A673 (cell line): ENCODE measurements around the gene PARP8. TPM values are rescaled to one million over a fixed set of nuclear protein-coding genes. Genes with fewer than 3 reads are reported as not detected.

Source experiments
- BruUV-seq: library from RNA; stranded (reverse); fragments of 400-500 nt; replicated peaks from 2 replicates; lab custom pipeline; 2021; lab: Mats Ljungman, UMichigan
- CTCF ChIA-PET: fragments of 300-600 bp; sonication (Branson Sonifier 250); formaldehyde crosslinking; loops from one replicate; lab custom pipeline; 2022; ENCODE audit warnings: antibody characterized with exemption; lab: Charles Lee
- POLR2A ChIA-PET: fragments of 300-600 bp; sonication (Branson Sonifier 250); formaldehyde crosslinking; loops from one replicate; lab custom pipeline; 2022; ENCODE audit warnings: antibody characterized with exemption; ENCODE audit not compliant: low non-redundant PET; lab: Charles Lee
- DNase-seq: peaks from one replicate; pipeline ENCODE4 v3.0.0-alpha.2; 2015; ENCODE audit warnings: low spot score
- H3K27ac ChIP-seq: fragments of 200-600 bp; sonication (generic); 2 replicates; pipeline ENCODE4 v1.5.1; 2016; ENCODE audit warnings: mixed run types, low read depth, mild to moderate bottlenecking, mixed read lengths, antibody characterized with exemption, low read length; ENCODE audit not compliant: poor library complexity, severe bottlenecking
- H3K27me3 ChIP-seq: fragments of 200-600 bp; sonication (generic); replicated peaks from 2 replicates; pipeline ENCODE4 v1.6.1; 2017; ENCODE audit warnings: mixed run types, low read depth, mild to moderate bottlenecking, mixed read lengths, antibody characterized with exemption, low read length; ENCODE audit not compliant: insufficient read depth, poor library complexity
- H3K36me3 ChIP-seq: fragments of 200-600 bp; sonication (generic); 2 replicates; pipeline ENCODE4 v1.6.1; 2016; ENCODE audit warnings: mixed run types, mild to moderate bottlenecking, mixed read lengths, antibody characterized with exemption, low read length; ENCODE audit not compliant: insufficient read depth, poor library complexity, severe bottlenecking
- H3K4me1 ChIP-seq: fragments of 200-600 bp; sonication (generic); 2 replicates; pipeline ENCODE4 v1.6.1; 2017; ENCODE audit warnings: mixed run types, mild to moderate bottlenecking, mixed read lengths, antibody characterized with exemption, low read length; ENCODE audit not compliant: insufficient read depth, poor library complexity, severe bottlenecking
- H3K4me3 ChIP-seq: fragments of 200-600 bp; sonication (generic); 2 replicates; pipeline ENCODE4 v1.5.1; 2016; ENCODE audit warnings: low read depth, mixed run types, mild to moderate bottlenecking, mixed read lengths, low read length; ENCODE audit not compliant: poor library complexity, severe bottlenecking
- H3K9me3 ChIP-seq: fragments of 200-600 bp; sonication (generic); 2 replicates; pipeline ENCODE4 v1.6.1; 2016; ENCODE audit warnings: mixed run types, low read depth, mild to moderate bottlenecking, mixed read lengths, antibody characterized with exemption, low read length; ENCODE audit not compliant: poor library complexity, severe bottlenecking
- CTCF ChIP-seq: fragments of 300-800, 200-600 bp; sonication (generic); conservative IDR thresholded peaks from 2 replicates; pipeline ENCODE4 v1.5.1; 2017; ENCODE audit warnings: low read depth, mild to moderate bottlenecking, antibody characterized with exemption, low read length, moderate library complexity, mixed read lengths
- EZH2 ChIP-seq: fragments of 200-600 bp; sonication (generic); IDR thresholded peaks from 2 replicates; pipeline ENCODE4 v1.6.1; 2017; ENCODE audit warnings: borderline replicate concordance, low read depth, mild to moderate bottlenecking, mixed read lengths, antibody characterized with exemption, low read length; ENCODE audit not compliant: poor library complexity, severe bottlenecking
- intact Hi-C: fragments of 100-400 bp; cut with micrococcal nuclease; formaldehyde crosslinking; loops from one replicate; pipeline ENCODE4 v1.10.0; 2022; ENCODE audit not compliant: unreplicated experiment
- total RNA-seq: library from RNA; stranded (reverse); gene quantifications from 2 replicates; pipeline ENCODE4 v1.2.3, GENCODE V29; 2021

PARP8 gene
- total RNA-seq, 1 experiment from 2014 or later, result 18.0 TPM

GRCh38 chr5:50786073-50786472 is 119.6 kb downstream of the PARP8 start:
- Histone ChIP-seq H3K4me3 (no peak overlapping the region), H3K4me1 (no peaks in the 10 kb centered on the region), H3K27me3 (no peaks in the 10 kb centered on the region), H3K27ac (no peak overlapping the region), H3K36me3 (no peaks in the 10 kb centered on the region), H3K9me3 (no peaks in the 10 kb centered on the region)
- ChIA-PET POLR2A (no interaction called here), CTCF (no interaction called here)
- TF ChIP-seq EZH2, result no peak
- DNase-seq, result no peak
- BruUV-seq, result no TSS peak
- intact Hi-C loops, result no loop called here

- Histone ChIP-seq H3K27me3 (no peaks in the 10 kb centered on the region), H3K4me1 (no peaks in the 10 kb centered on the region), H3K27ac (no peak overlapping the region), H3K9me3 (no peaks in the 10 kb centered on the region), H3K4me3 (no peak overlapping the region), H3K36me3 (no peaks in the 10 kb centered on the region)
- TF ChIP-seq CTCF (no peak), EZH2 (no peak)
- intact Hi-C loops, result no loop called here
- CTCF ChIA-PET, result no interaction called here
- no peak for DNase-seq
- BruUV-seq, result no TSS peak
- POLR2A ChIA-PET, result no interaction called here
Measured at GRCh38 chr5:50791813-50792212, 125.4 kb downstream of the PARP8 start.

GRCh38 chr5:50792843-50793242 is 126.4 kb downstream of the PARP8 start:
- Histone ChIP-seq H3K36me3 (no peaks in the 10 kb centered on the region), H3K4me1 (no peaks in the 10 kb centered on the region), H3K27ac (no peak overlapping the region), H3K9me3 (no peaks in the 10 kb centered on the region), H3K4me3 (no peak overlapping the region), H3K27me3 (no peaks in the 10 kb centered on the region)
- BruUV-seq, result no TSS peak
- CTCF ChIA-PET, result no interaction called here
- POLR2A ChIA-PET, result no interaction called here
- DNase-seq, result no peak
- intact Hi-C loops, result no loop called here
- TF ChIP-seq EZH2 (no peak), CTCF (no peak)

GRCh38 chr5:50794812-50795211 is 128.4 kb downstream of the PARP8 start:
- H3K27me3 ChIP-seq, result no peaks in the 10 kb centered on the region
- H3K9me3 ChIP-seq, result no peaks in the 10 kb centered on the region
- intact Hi-C loops, result no loop called here
- no TSS peak for BruUV-seq
- H3K4me1 ChIP-seq, result no peaks in the 10 kb centered on the region
- ChIA-PET POLR2A (no interaction called here), CTCF (no interaction called here)
- TF ChIP-seq CTCF, result no peak
- no peak for TF ChIP-seq EZH2
- no peaks in the 10 kb centered on the region for H3K36me3 ChIP-seq
- no peak overlapping the region for H3K4me3 ChIP-seq
- no peak for DNase-seq
- H3K27ac ChIP-seq, result no peak overlapping the region
